Stimulated activated CD8-positive, alpha-beta memory T cell treated with anti-CD3 and anti-CD28 coated beads, Interleukin-15, amount 100 ng/mL, for 24 hours (primary cell): Measurements from ENCODE around the gene FAM210A.

ENCODE experiments used
- DNase-seq: peaks from one replicate; pipeline ENCODE4 v3.0.0-alpha.2; 2020; ENCODE audit warnings: low read depth

The FAM210A gene

DNA sequence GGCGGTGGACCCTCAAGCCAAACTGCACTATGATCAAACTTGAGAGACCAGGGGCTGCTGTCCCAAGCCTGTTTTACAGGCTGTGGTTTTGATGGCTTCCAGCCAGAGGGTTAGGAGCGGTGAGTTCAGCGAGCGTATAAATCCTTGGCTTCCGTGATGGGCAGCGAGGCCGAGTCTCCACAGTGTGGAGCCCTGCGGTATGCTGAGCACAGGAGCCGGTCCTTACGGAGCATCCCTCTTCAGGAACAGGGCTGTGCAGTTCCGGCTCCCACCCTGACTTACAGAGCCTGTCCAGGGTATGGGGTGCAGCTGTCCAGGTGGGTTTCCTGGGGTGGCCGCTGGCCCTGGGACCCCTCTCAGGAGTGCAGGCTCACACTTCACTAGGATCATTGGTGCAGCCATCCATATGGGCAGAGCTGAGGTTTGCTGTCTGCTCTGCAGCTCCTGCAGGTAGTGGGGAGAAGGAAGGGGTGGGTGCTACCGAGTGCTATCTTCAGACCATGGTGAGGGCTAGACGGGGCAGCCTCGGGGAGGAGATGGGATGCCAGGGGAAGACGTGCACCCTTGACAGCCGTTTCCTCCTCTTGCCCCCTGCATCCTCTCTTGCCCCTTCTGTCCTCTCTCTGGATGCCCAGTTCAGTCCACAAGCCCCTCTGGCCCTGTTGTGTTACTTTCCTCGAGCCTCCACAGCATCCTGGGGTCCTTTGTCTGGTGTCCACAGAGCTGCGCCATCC lies 104.3 kb downstream of the FAM210A start:
- no peak for DNase-seq

- DNase-seq, result no peak
Observed at GRCh38 chr18:13621446-13621849, 104.9 kb downstream of the FAM210A start.

DNA sequence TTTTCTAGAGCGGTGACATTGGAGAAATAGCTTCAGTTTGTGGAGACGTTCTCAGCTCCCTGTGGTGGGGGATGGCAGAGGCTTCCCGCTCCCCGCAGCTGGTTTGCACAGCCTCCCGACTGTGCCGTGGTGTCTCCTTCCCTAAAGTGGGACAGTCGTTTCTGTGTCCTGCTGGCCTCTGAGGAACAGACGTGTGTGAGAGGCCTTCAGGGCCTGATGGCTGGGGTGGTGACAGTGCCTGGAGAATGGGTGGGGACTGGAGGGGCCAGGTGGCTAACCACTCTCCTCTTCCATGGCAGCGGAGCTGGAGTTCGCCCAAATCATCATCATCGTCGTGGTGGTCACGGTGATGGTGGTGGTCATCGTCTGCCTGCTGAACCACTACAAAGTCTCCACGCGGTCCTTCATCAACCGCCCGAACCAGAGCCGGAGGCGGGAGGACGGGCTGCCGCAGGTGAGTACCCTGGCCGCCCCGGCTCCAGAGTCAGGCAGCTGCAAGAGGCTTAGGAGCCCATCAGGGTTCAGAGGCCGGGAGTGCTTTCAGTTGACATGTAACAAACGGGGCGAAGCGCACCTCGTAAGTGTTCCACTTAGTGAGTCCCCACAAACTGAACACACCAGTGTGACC lies 105.4 kb downstream of the FAM210A start:
- DNase-seq, result no peak

DNA sequence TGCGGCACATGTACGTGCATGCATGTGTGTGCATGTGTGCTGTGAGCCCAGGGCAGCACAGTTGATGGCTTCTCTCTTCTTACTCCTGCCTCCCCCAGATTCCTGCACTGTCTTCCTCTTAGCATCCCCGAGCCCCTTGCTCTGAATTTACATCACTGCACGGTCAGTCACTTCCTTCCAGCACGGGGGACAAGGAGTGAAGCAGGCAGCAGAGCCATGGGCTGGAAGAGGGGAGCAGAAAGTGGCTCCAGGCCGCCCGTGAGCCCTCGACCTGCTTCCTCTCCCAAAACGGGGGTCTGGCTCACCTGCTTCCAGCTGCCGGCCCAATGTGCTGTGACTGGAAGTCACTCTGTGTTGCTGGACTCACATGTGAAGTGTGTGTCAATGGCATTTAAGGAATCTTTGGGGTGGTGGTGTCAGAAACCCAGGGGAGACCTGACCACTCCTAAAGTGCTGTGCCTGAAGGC lies 106.1 kb downstream of the FAM210A start:
- no peak for DNase-seq

DNA sequence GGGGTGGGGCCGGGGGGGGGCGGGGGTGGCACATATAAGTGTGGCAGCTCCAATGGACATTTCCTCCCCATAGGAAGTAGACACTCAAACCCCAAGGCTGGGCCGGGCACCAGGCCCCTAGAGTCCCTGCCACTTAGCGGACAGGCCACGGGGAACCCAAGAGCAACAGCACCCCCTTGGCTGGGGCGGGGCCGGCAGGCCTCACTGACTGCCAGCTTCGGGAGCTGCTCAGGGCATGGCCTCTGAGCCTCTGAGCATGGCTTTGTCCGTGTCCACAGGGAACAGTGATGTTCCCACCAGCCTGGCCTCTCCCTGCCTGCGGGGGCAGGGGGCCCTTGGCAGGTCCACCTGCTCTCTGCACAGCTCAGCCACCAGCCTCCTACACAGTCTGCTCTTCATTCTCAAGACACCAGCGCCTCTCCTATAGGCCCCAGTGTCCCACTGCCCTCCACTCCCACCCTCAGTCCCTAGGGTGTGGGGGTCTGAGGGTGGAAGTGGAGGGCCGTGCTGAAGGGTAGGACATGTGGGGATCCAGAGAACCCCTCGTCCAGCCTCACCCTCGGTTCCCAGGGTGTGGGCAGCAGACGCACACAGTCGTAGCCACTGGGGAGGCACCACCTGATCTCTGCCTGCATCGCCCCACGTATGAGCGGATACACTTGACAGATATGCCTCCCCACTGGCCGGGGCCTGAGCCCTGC lies 106.7 kb downstream of the FAM210A start:
- no peak for DNase-seq

DNA sequence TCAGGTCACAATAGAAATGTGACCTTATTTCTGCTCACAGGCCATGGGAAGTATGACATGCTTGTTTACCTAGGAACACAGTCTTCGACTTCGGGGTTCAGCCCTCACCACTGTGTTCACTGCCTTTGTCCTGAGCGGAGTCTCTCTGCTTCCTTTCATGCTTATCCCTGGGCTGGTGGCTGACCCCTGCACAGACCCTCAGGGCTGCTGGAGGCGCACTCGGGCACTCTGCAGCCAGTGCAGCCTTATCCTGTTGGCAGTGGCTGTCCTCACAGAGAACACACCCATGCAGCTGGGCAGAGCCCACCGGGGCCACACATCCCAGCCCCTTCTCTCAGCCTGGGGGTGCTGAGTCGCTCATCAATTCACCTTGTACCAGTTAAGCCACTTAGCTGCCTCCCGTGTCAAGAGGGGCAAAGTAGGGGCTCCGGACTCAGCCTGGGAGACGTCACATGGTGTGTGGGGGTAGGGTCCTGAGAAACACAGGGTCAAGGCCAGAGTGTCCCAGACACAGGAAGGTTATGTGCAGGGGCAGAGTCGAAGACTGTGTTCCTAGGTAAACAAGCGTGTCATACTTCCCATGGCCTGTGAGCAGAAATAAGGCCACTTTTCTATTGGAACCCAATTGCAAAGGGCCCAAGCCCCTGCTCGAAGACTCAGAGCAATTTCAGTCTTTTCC lies 107.5 kb downstream of the FAM210A start:
- no peak for DNase-seq

GRCh38 chr18:13617826-13618515 lies 108.4 kb downstream of the FAM210A start:
- no peak for DNase-seq

DNA sequence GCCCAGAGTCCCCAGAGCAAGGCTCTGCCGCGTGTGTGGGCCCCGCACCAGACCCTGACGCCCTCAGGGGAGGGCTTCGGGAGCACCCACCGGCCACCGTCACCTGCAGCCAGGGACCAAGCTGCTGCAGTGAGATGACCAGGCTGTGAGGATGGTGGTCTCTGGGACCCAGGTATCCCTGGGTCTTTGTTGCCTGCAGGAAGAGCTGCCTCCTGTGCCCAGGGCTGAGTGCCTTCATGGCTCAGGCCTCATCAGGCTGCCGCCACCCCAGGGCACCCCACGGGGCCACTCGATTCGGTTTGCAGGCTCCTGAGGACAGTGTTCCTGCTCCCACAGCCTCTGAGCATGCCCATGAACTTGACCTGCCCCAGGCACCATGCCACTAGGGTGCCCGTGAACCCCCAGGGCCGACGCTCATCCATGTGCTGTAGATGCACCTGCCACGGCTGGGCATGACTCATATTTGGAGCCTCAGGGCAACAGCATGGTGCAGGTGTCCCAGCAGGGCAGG lies 109.8 kb downstream of the FAM210A start:
- no peak for DNase-seq

GRCh38 chr18:13616041-13616440 lies 110.3 kb downstream of the FAM210A start:
- DNase-seq, result no peak

DNA sequence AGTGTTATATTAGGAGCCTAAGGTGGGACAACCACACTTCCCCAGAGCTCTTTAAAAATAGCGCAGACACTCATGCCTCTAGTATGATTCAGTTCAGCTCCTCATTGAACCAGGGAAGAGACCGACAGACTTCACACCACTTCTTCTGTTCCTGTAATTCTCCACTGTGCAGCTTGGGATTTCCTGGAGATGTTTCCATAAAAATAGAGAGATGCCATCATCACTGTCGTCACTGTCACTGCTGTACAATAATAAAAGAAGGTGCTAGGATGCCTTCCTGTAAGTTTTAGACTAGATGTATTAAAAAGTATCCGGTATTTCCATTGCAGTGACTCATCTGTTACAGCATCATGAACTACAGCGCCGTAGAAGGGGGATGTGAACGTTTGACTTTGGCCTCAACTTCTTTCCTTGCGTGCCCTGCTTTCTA lies 110.9 kb downstream of the FAM210A start:
- no peak for DNase-seq

DNA sequence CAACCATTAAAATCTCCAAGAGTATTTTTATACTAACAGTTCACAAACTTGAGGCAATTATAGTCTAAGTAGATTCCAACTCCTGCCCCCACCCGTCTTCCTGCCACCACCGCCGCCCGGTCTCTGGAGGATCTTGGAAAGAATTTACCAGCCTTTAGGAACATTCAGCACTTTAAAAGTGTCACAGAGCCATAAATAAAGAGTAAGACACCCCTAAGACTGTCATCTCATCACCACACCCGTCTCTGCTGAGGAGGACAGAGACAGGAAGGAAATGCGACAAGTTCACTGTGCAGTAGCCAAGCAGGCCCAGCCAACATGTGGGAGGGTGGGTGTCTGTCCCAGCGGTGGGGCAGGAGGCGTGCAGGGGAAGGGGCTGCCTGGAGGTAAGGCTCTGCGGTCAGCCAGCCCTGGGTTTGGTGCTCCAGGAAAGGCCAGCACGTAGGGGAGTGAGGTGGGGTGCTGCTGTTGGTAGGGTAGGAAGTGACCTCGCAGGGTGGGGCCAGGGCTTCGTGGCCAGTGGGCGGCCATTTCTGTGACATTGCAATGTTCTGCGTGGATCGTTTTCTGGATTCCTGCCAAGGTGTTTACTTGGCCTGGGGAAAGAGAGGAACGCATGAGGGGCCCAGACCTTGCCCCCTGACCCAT lies 111.6 kb downstream of the FAM210A start:
- no peak for DNase-seq

DNA sequence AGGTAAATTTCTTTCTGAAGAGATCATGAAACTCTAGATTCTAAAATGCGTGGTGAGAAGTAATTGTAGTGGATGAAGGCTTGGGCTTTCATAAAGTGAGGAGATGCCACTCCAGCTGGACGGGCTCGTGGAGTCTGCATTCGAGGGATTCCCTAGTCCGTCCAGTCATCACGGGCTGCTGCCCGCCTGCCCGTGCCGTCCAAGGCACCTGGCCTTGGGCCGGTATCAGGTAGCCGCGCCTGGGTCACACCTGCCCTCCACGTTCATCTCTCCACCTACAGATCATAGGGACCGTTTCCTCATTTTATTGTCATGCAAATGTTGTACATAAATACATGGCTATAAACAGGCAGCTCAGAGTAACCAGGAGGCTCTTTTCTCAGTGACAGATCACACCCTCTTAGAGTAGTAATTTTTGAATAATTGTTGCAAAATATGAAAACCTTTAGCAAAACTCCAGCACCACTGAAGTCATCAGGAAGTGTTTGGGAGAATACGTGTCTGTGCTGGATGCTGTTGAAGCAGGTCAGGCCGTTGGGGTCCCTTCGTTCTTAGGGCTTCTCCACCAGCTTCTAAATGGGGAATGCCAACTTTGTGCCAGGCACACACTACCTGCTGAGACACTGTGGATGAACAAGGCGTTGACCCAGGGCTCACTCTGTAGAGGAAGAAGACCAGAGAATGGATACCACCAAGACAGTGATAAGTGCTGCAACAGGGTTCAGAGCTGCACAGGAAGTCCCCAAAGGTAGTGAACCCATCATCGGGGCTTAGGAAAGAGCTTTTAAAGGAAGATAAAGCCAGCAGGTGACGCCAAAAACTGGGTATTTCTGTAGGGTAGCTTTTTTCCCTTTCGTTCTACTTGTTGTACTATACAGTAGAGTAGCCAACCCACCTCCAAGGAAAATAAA lies 112.5 kb downstream of the FAM210A start:
- DNase-seq, result no peak
